ENCODE data around the gene STEAP2. TPM values are rescaled to one million over a fixed set of nuclear protein-coding genes. Genes with fewer than 3 reads are reported as not detected.

Gene STEAP2
- total RNA-seq, 2 experiments from 2014 or later: not detected

DNA sequence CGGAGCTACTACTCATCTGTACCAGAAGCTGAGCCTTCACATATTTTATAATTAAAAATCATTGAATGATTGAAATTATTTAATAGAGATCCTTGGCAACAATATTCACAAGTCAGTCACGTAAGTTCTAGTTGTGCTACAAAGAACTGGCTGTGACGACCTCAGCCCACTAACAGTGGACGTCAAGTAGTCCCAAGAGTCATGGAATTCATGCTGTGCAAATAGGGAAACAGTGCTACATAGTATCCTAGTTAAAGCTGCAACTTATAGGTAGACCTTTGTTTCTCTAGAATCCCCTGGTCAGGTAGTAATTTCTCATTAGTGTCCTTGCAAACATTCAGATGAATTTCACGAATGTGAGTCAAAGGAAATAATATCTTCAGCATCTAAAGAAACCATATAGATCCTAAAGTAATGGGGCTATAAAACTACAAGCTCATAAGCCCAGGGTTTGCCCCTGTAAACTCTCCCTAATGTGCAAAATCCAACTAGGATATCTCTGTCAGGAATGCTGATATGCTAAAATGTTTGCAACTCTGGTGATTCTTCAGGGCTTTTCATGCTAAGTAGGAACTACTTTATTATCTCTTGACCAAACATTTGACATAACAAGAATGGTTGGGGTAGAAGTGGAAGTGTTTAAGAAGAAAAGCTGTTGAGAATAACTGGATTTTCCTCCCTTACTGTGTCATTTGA, 64.6 kb downstream of the STEAP2 start:
- ATAC-seq: no peak
- CTCF ChIA-PET: interaction anchor here (2.1 kb wide), 1 partner anchor 152 kb away, joined by 7 read pairs; no protein-coding TSS in a partner anchor
- H3K27ac Mint-ChIP-seq: no peak overlapping the region

More for the DNA sequence above, 64.6 kb downstream of the STEAP2 start:
- DNase-seq: no peak
- H3K27me3 Mint-ChIP-seq: peaks cover 10% of the 10 kb centered on the region
- H3K4me3 Mint-ChIP-seq: no peak overlapping the region
- no peaks in the 10 kb centered on the region for H3K4me1 Mint-ChIP-seq
- no peaks in the 10 kb centered on the region for H3K9me3 Mint-ChIP-seq (ENCODE audit: low read depth)
- H3K36me3 Mint-ChIP-seq: no peaks in the 10 kb centered on the region

Other genes with a start within 250 kb of the STEAP2 start
- gene STEAP1, start 57.3 kb upstream of the STEAP2 start, total RNA-seq: under 1 TPM in 1 of 2 experiments, not detected in 1; 0.75 TPM
- under 1 TPM in 1 of 2 experiments, not detected in 1; 0.42 TPM for gene CFAP69, start 33.4 kb downstream of the STEAP2 start, total RNA-seq
- not detected for gene FAM237B, start 109.6 kb downstream of the STEAP2 start, total RNA-seq
- gene GTPBP10, start 135.0 kb downstream of the STEAP2 start, total RNA-seq: 10 to 100 TPM; 26.6 to 29.1 TPM
- gene CLDN12, start 191.7 kb downstream of the STEAP2 start, total RNA-seq: 1 to 10 TPM; 4.8 to 6.1 TPM

Measured in activated CD8-positive, alpha-beta memory T cell treated with anti-CD3 and anti-CD28 coated beads, Interleukin-2, amount 10 ng/mL, durations not matched to agents 7 days and 5 days (primary cell).